Retinal pigment epithelial cell (primary cell): Measurements from ENCODE around the gene LEFTY2.

Experiments
- DNase-seq: peaks from one replicate; pipeline ENCODE4 v3.0.0-alpha.2; 2010; ENCODE audit warnings: low read depth
- H3K4me3 ChIP-seq: 2 replicates; pipeline ENCODE4 v1.5.1; 2011; ENCODE audit warnings: mild to moderate bottlenecking, low read length, control low read depth, moderate library complexity
- TF ChIP-seq, protein P1 (sequence below): conservative IDR thresholded peaks from 2 replicates; pipeline ENCODE4 v1.5.1; 2011; ENCODE audit warnings: low read depth, low read length, control low read depth, inconsistent platforms

The LEFTY2 gene

DNA sequence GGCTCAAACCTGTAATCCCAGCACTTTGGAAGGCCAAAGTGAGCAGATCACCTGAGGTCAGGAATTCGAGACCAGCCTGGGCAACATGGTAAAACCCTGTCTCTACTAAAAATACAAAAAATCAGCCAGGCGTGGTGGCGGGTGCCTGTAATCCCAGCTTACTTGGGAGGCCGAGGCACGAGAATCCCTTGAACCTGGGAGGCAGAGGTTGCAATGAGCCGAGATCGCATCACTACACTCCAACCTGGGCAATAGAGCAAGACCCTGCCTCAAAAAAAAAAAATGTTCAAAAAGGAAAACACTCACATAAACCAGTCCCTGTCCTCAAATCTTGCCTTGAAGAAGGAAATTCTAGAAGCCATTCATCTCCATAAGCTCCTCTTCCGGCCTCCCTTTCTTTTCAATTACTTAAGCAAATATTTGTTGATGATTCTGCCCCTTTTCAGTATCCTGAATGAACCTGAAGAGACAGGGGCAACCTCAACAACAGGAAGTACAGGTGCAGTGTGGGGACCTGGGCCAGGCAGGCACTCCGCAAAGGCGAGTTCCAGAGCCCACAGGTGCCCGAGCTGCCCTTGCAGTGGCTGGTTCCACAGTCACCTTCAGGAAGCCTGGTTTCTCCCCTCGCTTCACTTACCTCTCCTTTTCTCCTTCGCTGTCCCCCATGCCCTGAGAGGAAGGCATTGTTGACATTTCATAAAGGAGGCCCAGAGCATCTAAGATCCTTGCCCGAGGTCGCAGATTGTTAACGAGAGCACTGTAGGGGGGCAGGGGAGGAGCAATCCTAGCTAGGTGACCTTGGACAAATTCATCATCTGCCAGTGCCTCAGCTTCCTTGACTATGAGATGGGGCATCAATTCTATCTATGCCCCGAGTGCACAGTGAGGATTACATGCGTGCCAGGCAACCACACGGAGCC lies 43.2 kb downstream of the LEFTY2 start:
- H3K4me3 ChIP-seq = no peak overlapping the region
- no peak for DNase-seq
- TF ChIP-seq, protein P1, sequence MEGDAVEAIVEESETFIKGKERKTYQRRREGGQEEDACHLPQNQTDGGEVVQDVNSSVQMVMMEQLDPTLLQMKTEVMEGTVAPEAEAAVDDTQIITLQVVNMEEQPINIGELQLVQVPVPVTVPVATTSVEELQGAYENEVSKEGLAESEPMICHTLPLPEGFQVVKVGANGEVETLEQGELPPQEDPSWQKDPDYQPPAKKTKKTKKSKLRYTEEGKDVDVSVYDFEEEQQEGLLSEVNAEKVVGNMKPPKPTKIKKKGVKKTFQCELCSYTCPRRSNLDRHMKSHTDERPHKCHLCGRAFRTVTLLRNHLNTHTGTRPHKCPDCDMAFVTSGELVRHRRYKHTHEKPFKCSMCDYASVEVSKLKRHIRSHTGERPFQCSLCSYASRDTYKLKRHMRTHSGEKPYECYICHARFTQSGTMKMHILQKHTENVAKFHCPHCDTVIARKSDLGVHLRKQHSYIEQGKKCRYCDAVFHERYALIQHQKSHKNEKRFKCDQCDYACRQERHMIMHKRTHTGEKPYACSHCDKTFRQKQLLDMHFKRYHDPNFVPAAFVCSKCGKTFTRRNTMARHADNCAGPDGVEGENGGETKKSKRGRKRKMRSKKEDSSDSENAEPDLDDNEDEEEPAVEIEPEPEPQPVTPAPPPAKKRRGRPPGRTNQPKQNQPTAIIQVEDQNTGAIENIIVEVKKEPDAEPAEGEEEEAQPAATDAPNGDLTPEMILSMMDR = no peak

DNA sequence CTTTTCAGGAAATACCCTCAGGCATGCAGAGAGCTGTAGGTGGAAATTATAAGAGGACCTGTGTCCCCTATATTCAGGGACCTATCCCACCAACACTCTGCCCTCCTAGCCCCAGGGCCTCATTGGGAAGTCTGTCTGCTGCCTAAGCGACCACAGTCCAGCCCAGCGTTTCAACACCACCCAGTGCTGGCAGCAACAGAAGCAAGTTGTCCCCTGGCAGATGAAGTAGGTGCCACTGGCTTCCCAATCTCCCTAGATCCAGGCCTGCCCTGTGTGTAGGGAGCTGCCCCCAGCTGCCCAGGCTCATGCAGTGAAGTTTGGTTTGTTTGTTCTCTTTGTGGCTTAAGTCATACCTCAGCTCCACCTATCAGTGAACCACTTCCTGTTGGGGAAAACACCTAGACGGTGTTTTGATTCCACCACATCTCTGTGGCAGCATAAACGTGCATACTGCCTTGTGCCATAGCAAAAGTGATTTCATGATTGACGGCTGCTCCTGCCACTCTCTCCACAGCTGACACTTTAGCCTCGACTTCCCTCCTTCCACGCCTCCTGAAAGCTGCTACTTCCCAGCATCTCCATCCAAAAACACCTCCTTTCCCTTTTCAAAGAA lies 44.0 kb downstream of the LEFTY2 start:
- DNase-seq = no peak
- H3K4me3 ChIP-seq = no peak overlapping the region

DNA sequence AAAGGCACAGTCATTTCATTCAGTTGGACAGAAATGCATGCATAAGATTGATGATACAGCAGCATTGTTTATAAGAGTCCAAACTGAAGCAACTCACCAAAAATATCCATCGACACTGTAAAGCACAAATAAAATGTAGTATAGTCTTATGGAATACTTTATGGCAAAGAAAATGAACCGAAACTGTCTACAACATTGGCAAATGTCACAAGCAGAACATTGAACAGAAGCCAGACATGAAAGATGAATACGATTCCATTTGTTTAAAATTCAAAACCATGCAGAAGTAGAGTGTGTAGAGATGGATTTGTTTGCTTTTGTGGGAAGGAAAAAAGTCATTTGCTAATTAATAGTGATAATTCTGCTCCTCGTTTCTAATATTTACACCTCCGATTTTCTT lies 44.5 kb downstream of the LEFTY2 start:
- no peak overlapping the region for H3K4me3 ChIP-seq
- DNase-seq = no peak
- TF ChIP-seq, protein P1 = no peak

More for the DNA sequence above, 44.0 kb downstream of the LEFTY2 start:
- TF ChIP-seq, protein P1 = no peak

DNA sequence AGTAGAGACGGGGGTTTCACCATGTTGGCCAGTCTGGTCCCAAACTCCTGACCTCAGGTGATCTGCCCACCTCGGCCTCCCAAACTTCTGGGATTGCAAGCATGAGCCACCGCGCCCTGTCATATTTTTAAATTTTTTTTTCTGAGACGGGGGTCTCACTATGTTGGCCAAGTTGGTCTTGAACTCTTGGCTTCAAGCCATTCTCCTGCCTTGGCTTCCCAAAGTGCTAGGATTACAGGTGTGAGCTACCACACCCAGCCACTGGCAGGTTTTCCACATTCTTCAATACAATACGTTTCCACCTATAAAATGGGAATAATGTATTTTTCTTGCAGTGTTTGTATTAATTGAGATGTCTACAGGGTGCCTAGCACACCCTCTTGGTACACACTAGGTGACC lies 48.7 kb downstream of the LEFTY2 start:
- no peak overlapping the region for H3K4me3 ChIP-seq
- DNase-seq = no peak
- TF ChIP-seq, protein P1 = no peak

DNA sequence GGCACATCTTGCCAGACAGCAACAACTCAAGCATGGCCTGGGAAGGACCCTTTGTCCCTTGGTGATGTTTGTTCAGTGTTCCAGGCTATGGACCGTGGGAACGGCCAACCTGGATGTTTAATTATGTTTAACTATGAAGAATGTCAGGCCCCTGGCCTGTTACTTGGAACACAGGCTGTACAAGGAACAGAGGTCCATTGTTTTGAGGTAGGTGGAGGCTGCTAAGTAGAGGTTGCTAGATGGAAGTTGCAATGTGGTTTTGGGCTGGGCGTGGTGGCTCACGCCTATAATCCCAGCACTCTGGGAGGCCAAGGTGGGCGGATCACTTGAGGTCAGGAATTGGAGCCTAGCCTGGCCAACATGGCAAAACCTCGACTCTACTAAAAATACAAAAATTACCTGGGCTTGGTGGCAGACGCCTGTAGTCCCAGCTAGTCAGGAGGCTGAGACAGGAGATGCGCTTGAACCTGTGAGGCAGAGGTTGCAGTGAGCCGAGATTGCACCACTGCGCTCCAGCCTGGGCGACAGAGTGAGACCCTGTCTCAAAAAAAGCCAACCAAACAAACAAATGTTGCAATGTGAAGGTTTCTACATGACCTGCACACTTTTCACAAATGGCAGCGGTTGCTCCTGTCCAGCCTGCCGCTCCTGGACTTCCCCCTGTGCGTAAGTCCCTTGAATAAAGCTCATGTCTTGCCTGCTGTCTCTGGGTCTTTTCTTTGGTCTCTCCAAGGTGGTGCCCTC lies 49.6 kb downstream of the LEFTY2 start:
- no peak for DNase-seq
- TF ChIP-seq, protein P1 = no peak

DNA sequence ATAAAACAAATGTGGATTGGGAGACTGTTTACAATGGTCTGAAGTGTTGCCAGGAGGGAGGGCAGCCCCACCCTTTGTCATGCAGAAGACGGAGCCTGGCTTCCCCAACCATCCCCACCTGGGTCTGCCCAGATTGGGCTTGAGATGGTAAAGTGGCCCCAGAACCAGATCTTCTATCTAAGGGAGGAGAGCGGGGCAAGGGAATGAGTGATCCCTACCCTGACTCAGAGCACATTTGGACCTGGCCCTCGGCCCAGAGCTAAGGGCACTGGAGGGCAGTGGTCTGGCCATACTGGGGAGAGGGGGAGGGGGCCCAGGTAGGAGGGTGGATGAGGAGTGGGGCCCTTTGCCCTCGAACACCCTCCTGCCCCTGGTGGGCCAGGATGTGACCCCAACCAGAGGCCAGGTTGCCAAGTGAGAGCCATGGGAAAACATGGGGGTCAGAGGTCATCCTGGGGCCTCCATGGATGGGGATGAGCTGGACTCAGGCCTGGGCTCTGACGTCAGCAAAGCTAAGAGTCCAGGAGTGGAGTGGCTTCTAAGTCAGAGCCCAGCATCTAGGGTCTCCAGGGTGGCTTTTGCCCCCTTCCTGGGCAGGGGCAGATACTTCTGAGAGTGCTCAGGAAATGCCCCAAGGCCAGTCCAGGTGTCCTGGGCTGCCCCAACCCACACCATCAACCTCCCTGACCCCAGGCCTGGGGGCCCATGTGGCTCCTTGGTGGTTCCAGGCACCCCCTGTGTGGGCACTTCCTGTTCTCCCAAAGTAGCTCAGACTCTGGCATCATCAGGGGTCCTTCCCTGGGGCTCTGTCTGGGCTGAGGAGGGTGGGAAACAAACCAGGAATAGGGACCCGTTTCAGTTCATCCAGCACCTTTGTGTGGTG lies 50.4 kb downstream of the LEFTY2 start:
- TF ChIP-seq, protein P1 = no peak
- no peak for DNase-seq
- H3K4me3 ChIP-seq = no peak overlapping the region

More for the DNA sequence above, 49.6 kb downstream of the LEFTY2 start:
- H3K4me3 ChIP-seq = no peak overlapping the region
